ENCODE measurements around the gene NDUFAF2. TPM values are rescaled to one million over a fixed set of nuclear protein-coding genes. Genes with fewer than 3 reads are reported as not detected.

The NDUFAF2 gene
- total RNA-seq, 1 donor from 2014 or later, result 38.3 TPM

GRCh38 chr5:61047346-61047745 is 102.3 kb downstream of the NDUFAF2 start:
- intact Hi-C loops (cut with DNase I), result no loop called here
- no peak for DNase-seq (ENCODE audit: low spot score in 2 of 2)
- TF ChIP-seq CTCF (IDR thresholded peaks at IDR 0.05), result no peak
- Histone ChIP-seq H3K36me3 (no peaks in the 10 kb centered on the region), H3K4me1 (no peaks in the 10 kb centered on the region), H3K27me3 (no peaks in the 10 kb centered on the region), H3K27ac (no peak overlapping the region), H3K9me3 (peaks cover 0 to 4% of the 10 kb centered on the region in 2 donors), H3K4me3 (no peak overlapping the region)

- no peak for TF ChIP-seq CTCF (IDR thresholded peaks at IDR 0.05)
- intact Hi-C loops (cut with DNase I), result no loop called here
- no peaks in the 10 kb centered on the region for H3K27me3 ChIP-seq
Observed at GRCh38 chr5:61048534-61048933, 103.5 kb downstream of the NDUFAF2 start.

GRCh38 chr5:61050292-61050691 is 105.3 kb downstream of the NDUFAF2 start:
- TF ChIP-seq CTCF (IDR thresholded peaks at IDR 0.05), result no peak
- no peak overlapping the region for H3K4me3 ChIP-seq

More at GRCh38 chr5:61048534-61048933, 103.5 kb downstream of the NDUFAF2 start:
- H3K4me1 ChIP-seq, result peaks cover 0 to 5% of the 10 kb centered on the region in 2 donors
- H3K36me3 ChIP-seq, result no peaks in the 10 kb centered on the region
- no peak overlapping the region for H3K4me3 ChIP-seq
- no peak overlapping the region for H3K27ac ChIP-seq
- H3K9me3 ChIP-seq, result peaks cover 0 to 4% of the 10 kb centered on the region in 2 donors
- no peak for DNase-seq (ENCODE audit: low spot score in 2 of 2)

GRCh38 chr5:61051267-61051666 is 106.3 kb downstream of the NDUFAF2 start:
- H3K27ac ChIP-seq, result no peak overlapping the region
- TF ChIP-seq CTCF (IDR thresholded peaks at IDR 0.05), result no peak
- intact Hi-C loops (cut with DNase I), result no loop called here
- H3K27me3 ChIP-seq, result no peaks in the 10 kb centered on the region
- no peaks in the 10 kb centered on the region for H3K9me3 ChIP-seq
- DNase-seq (ENCODE audit: low spot score in 2 of 2), result no peak
- no peaks in the 10 kb centered on the region for H3K36me3 ChIP-seq
- no peak overlapping the region for H3K4me3 ChIP-seq
- H3K4me1 ChIP-seq, result peaks cover 0 to 5% of the 10 kb centered on the region in 2 donors

More at GRCh38 chr5:61050292-61050691, 105.3 kb downstream of the NDUFAF2 start:
- no peak for DNase-seq (ENCODE audit: low spot score in 2 of 2)
- no peaks in the 10 kb centered on the region for H3K9me3 ChIP-seq
- H3K36me3 ChIP-seq, result no peaks in the 10 kb centered on the region
- no peaks in the 10 kb centered on the region for H3K27me3 ChIP-seq
- peaks cover 0 to 5% of the 10 kb centered on the region in 2 donors for H3K4me1 ChIP-seq
- intact Hi-C loops (cut with DNase I), result no loop called here
- H3K27ac ChIP-seq, result no peak overlapping the region

GRCh38 chr5:61052882-61053281 is 107.9 kb downstream of the NDUFAF2 start:
- TF ChIP-seq CTCF (IDR thresholded peaks at IDR 0.05), result no peak
- no peaks in the 10 kb centered on the region for H3K9me3 ChIP-seq
- H3K27me3 ChIP-seq, result no peaks in the 10 kb centered on the region
- no peak overlapping the region for H3K4me3 ChIP-seq
- peaks cover 0 to 5% of the 10 kb centered on the region in 2 donors for H3K4me1 ChIP-seq
- no peak overlapping the region for H3K27ac ChIP-seq
- intact Hi-C loops (cut with DNase I), result no loop called here
- DNase-seq (ENCODE audit: low spot score in 2 of 2), result no peak
- no peaks in the 10 kb centered on the region for H3K36me3 ChIP-seq

- H3K9me3 ChIP-seq, result no peaks in the 10 kb centered on the region
- no peak overlapping the region for H3K4me3 ChIP-seq
- H3K4me1 ChIP-seq, result peaks cover 0 to 5% of the 10 kb centered on the region in 2 donors
- DNase-seq (ENCODE audit: low spot score in 2 of 2), result no peak
- H3K36me3 ChIP-seq, result no peaks in the 10 kb centered on the region
- no peak for TF ChIP-seq CTCF (IDR thresholded peaks at IDR 0.05)
- no peaks in the 10 kb centered on the region for H3K27me3 ChIP-seq
- no peak overlapping the region for H3K27ac ChIP-seq
- intact Hi-C loops (cut with DNase I), result no loop called here
Observed at GRCh38 chr5:61053937-61054336, 108.9 kb downstream of the NDUFAF2 start.
